Prostate gland (tissue), 2 donors: Measurements from ENCODE around the gene PRKG1. TPM values are rescaled to one million over a fixed set of nuclear protein-coding genes. Genes with fewer than 3 reads are reported as not detected.

Experiments used
- DNase-seq: peaks from one replicate; pipeline ENCODE4 v3.0.0-alpha.2; 2019; ENCODE audit warnings: low spot score
- H3K27ac ChIP-seq, 2 donors: fragments of 200-600 bp; sonication (generic); 2 replicates each; pipeline ENCODE4 v1.5.1; 2017 to 2019
- H3K27me3 ChIP-seq: fragments of 200-600 bp; sonication (generic); replicated peaks from 2 replicates; pipeline ENCODE4 v1.5.1; 2019; ENCODE audit not compliant: insufficient read depth
- H3K36me3 ChIP-seq, 2 donors: fragments of 200-600 bp; sonication (generic); 1 replicate in 1 of 2; 2 replicates in 1 of 2; pipeline versions ENCODE4 v1.5.1 to v1.8.1; 2017 to 2019
- H3K4me1 ChIP-seq: fragments of 200-600 bp; sonication (generic); replicated peaks from 2 replicates; pipeline ENCODE4 v1.5.1; 2019
- H3K4me3 ChIP-seq, 2 donors: fragments of 200-600 bp; sonication (generic); 2 replicates each; pipeline ENCODE4 v1.5.1; 2017 to 2019
- H3K9me3 ChIP-seq: fragments of 200-600 bp; sonication (generic); 2 replicates; pipeline ENCODE4 v1.5.1; 2017
- POLR2A ChIP-seq: fragments of 450-650 bp; IDR thresholded peaks from one replicate; pipeline ENCODE4 v1.6.1; 2016; ENCODE audit warnings: antibody characterized with exemption, mild to moderate bottlenecking
- POLR2AphosphoS5 ChIP-seq: sonication (generic); formaldehyde crosslinking; IDR thresholded peaks from one replicate; pipeline ENCODE4 v1.6.1; 2017; ENCODE audit warnings: antibody characterized with exemption
- WGBS: methylation state at CpG from one replicate; pipeline ENCODE4 v1.1.5; 2018; 5-methylcytosine and 5-hydroxymethylcytosine counted together
- intact Hi-C: fragments of 100-400 bp; cut with DNase I; formaldehyde crosslinking; loops from one replicate; pipeline ENCODE4 v1.14.2; 2022
- total RNA-seq, 2 donors: library from RNA; depleted of rRNA; stranded (reverse); fragments of >200 nt; gene quantifications; one replicate each; pipeline ENCODE4 v1.1.0, GENCODE V29; 2016
- TF ChIP-seq, protein P1 (sequence below), 4 experiments: fragments of 200-600 bp in 2 of 4; fragments of 450-650 bp in 2 of 4; sonication (generic) in 2 of 4; IDR thresholded peaks; 1 replicate in 3 of 4; 2 replicates in 1 of 4; pipeline ENCODE4 v1.5.1; 2016 to 2019; ENCODE audit warnings: antibody characterized with exemption in 4 of 4, mild to moderate bottlenecking in 2 of 4, moderate library complexity in 2 of 4

The PRKG1 gene
- total RNA-seq, 2 donors from 2014 or later, result 2.7 to 9.0 TPM

DNA sequence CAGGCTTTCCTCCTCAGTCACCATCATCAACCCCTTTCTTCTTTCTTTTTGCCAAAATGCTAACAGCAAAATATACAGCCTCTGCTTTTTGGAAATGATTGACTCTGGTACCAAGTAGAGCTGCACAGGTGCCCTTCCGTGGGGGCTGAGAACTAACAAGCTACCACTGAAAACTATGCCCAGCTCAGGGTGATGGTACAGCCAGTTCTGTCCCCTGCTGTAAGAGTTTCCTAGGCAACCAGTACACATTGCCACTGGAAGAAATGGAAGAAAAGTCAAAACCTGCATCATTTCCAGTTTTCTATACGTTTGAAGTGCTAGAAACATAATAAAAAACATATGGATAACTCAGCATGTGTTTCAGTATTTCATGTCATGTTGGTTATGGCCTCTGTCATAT, 297.5 kb downstream of the PRKG1 start:
- no peaks in the 10 kb centered on the region for H3K9me3 ChIP-seq
- no peak overlapping the region for H3K4me3 ChIP-seq
- DNase-seq, result no peak
- no peaks in the 10 kb centered on the region for H3K4me1 ChIP-seq
- WGBS, result 43% methylated on average over 2 of the region's 2 CpGs
- TF ChIP-seq, protein P1, sequence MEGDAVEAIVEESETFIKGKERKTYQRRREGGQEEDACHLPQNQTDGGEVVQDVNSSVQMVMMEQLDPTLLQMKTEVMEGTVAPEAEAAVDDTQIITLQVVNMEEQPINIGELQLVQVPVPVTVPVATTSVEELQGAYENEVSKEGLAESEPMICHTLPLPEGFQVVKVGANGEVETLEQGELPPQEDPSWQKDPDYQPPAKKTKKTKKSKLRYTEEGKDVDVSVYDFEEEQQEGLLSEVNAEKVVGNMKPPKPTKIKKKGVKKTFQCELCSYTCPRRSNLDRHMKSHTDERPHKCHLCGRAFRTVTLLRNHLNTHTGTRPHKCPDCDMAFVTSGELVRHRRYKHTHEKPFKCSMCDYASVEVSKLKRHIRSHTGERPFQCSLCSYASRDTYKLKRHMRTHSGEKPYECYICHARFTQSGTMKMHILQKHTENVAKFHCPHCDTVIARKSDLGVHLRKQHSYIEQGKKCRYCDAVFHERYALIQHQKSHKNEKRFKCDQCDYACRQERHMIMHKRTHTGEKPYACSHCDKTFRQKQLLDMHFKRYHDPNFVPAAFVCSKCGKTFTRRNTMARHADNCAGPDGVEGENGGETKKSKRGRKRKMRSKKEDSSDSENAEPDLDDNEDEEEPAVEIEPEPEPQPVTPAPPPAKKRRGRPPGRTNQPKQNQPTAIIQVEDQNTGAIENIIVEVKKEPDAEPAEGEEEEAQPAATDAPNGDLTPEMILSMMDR (IDR thresholded peaks at IDR 0.05), result no peak
- no peak for TF ChIP-seq POLR2AphosphoS5
- H3K27ac ChIP-seq, result no peak overlapping the region
- intact Hi-C loops, result no loop called here
- H3K36me3 ChIP-seq, result no peaks in the 10 kb centered on the region
- H3K27me3 ChIP-seq, result no peaks in the 10 kb centered on the region

DNA sequence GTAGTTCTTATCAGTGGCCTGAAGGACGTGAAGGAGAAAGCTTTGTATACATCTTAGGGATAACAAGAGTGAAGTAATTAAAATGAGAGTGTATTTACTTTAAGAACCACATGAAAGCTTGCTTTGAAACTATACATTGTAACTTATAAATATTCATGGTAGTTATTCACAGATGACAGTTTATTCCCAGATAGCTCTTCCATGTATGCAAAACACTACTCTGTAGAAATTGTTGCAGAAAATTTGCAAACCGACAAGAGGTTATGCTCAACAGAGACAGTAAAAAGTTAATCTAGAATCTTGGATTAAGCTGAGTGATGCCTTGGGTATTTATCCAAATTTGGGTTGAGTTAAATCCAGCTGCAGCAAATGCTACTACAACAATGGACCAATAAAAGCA, 301.5 kb downstream of the PRKG1 start:
- no peak for TF ChIP-seq POLR2AphosphoS5
- TF ChIP-seq, protein P1 (IDR thresholded peaks at IDR 0.05), result no peak
- no peak for TF ChIP-seq POLR2A
- WGBS, result 57% methylated on average over 2 of the region's 2 CpGs

DNA sequence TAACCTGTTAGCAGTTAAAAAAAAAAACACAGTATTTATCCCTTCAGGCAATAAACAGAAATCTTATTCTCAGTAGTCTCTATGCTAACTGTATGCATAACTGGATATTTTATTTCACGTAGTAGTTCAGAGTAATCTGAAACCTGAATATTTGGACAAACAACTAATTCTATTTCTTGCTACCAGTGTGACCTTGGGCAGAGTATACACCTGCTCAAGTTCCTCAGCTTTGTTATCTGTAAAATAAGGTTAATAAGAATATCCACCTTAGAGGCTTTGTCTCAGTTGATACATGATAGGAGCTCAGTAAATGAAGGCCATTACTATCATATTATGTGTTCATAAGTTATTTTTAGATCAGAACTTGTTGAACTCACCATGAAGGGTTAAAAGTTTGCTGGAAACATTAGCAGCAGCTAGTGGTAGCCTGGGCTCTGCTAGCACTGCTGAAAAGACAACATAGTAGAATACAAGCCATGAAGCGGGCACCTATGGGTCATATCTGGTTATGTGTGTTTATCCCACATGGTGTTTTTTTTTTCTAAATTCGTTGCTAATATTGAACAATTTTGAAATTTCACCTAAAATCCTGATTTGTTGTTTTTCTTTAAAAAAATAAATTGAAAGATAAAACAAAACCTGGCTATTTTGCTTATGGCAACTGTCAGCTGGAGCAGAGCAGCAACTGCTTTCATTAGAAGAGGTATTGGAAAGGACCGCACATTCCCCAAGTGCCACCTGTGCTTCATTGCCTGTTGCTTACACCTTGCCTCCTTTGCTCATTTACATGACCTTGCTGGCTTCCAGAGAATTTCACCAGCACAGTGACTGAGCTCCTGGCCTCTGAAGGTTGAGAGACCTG, 303.0 kb downstream of the PRKG1 start:
- Histone ChIP-seq H3K27ac (no peak overlapping the region), H3K4me3 (no peak overlapping the region), H3K9me3 (no peaks in the 10 kb centered on the region), H3K36me3 (no peaks in the 10 kb centered on the region), H3K4me1 (no peaks in the 10 kb centered on the region), H3K27me3 (no peaks in the 10 kb centered on the region)
- intact Hi-C loops, result no loop called here
- no peak for DNase-seq
- TF ChIP-seq, protein P1 (IDR thresholded peaks at IDR 0.05), result no peak
- no peak for TF ChIP-seq POLR2A
- TF ChIP-seq POLR2AphosphoS5, result no peak
- 91% methylated on average over 4 of the region's 4 CpGs for WGBS

More for the DNA sequence above, 301.5 kb downstream of the PRKG1 start:
- Histone ChIP-seq H3K4me3 (no peak overlapping the region), H3K9me3 (no peaks in the 10 kb centered on the region), H3K36me3 (no peaks in the 10 kb centered on the region), H3K27me3 (no peaks in the 10 kb centered on the region), H3K27ac (no peak overlapping the region), H3K4me1 (no peaks in the 10 kb centered on the region)
- intact Hi-C loops, result no loop called here
- DNase-seq, result no peak

DNA sequence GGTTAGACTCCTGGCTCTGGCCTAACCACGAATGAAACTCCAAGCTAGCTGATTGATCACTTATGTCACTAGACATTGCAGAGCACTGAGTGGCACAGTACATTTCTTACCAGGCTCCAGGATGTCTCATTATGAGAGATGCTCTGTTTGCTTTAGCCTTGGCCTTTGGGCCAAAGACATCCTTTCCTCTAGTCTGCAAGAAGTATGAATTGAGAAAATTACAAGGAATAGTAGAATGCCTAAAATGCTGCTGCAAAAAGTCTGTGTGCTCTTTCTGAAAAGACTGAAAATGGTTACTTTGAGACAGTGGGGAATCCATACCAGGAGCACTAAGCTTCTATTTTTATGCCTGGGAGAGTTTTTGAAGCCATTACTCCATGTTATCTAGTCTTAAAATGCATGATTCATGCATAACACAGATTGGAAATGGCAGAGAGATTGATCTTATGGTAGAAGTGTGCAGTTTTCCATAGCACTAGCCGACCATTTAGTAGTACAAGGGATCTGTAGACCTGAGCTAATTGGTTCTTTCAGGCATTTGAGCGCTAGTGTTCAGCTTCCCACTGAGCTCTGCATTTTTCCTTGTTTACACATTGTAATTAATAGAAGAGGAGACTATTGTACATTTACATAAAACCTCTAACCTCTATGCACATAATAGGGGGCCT, 303.8 kb downstream of the PRKG1 start:
- intact Hi-C loops, result no loop called here
- TF ChIP-seq POLR2A, result no peak
- TF ChIP-seq, protein P1 (IDR thresholded peaks at IDR 0.05), result no peak
- TF ChIP-seq POLR2AphosphoS5, result no peak
- Histone ChIP-seq H3K27me3 (no peaks in the 10 kb centered on the region), H3K36me3 (no peaks in the 10 kb centered on the region), H3K27ac (no peak overlapping the region), H3K9me3 (no peaks in the 10 kb centered on the region), H3K4me1 (no peaks in the 10 kb centered on the region), H3K4me3 (no peak overlapping the region)
- 75% methylated on average over 3 of the region's 3 CpGs for WGBS
- no peak for DNase-seq
